ENCODE measurements around the gene THAP12.

DNA sequence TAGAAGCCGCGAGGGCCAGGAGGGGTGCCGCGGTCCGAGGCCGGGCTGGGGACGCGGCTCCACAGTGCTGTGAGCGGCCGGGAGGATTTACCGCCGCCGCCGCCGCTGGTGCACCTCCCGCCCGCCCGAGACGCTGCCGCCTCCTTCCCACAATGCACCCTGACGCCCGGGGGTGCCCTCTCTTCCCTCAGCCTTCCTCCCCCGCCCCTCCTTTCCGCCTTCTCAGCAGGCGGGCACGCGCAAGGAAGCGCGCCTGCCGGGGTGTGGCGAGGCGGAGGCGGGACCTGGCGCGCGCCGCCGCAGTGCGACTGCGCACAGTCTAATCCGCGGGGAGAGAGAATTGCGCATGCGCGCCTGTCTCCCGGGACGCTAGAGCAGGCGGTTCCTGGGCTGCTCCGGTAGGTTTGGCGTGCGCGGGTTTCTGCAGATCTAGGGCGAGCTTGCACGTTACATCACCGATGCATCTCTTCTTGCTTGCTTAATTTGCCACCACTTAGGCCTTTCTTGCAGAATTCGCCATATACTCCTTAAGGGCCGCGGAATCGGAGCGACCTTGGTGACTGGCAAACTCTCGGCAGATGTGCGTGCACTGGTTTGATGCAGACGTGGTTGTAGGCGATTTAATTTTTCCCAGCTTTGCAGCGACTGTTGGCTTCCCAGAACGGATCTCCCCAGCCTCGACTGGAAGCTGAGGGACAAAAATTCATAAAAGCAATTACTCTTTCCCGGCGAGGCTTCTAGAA lies at the start of gene THAP12, which contains the start of gene GVQW3:
- TF ChIP-seq E2F6 (IDR thresholded peaks at IDR 0.05; ENCODE audit: borderline replicate concordance, low read depth) (peak; percentile 71), FOSL2 (IDR thresholded peaks at IDR 0.05) (no peak), FOSL2 (CRISPR knock-in tag; IDR thresholded peaks at IDR 0.05) (no peak), HOXB13 (CRISPR knock-in tag; IDR thresholded peaks at IDR 0.05; ENCODE audit: low read depth) (no peak), MAZ (IDR thresholded peaks at IDR 0.05; ENCODE audit: borderline replicate concordance, low read depth, low read length) (peak; percentile 93), TFCP2L1 (CRISPR knock-in tag; IDR thresholded peaks at IDR 0.05) (no peak), SMC3 (IDR thresholded peaks at IDR 0.05) (no peak)
- TF ChIP-seq, protein P1, sequence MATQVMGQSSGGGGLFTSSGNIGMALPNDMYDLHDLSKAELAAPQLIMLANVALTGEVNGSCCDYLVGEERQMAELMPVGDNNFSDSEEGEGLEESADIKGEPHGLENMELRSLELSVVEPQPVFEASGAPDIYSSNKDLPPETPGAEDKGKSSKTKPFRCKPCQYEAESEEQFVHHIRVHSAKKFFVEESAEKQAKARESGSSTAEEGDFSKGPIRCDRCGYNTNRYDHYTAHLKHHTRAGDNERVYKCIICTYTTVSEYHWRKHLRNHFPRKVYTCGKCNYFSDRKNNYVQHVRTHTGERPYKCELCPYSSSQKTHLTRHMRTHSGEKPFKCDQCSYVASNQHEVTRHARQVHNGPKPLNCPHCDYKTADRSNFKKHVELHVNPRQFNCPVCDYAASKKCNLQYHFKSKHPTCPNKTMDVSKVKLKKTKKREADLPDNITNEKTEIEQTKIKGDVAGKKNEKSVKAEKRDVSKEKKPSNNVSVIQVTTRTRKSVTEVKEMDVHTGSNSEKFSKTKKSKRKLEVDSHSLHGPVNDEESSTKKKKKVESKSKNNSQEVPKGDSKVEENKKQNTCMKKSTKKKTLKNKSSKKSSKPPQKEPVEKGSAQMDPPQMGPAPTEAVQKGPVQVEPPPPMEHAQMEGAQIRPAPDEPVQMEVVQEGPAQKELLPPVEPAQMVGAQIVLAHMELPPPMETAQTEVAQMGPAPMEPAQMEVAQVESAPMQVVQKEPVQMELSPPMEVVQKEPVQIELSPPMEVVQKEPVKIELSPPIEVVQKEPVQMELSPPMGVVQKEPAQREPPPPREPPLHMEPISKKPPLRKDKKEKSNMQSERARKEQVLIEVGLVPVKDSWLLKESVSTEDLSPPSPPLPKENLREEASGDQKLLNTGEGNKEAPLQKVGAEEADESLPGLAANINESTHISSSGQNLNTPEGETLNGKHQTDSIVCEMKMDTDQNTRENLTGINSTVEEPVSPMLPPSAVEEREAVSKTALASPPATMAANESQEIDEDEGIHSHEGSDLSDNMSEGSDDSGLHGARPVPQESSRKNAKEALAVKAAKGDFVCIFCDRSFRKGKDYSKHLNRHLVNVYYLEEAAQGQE (IDR thresholded peaks at IDR 0.05): no peak
